Spleen (tissue), 11 donors: ENCODE results near the gene RPL3. TPM values are rescaled to one million over a fixed set of nuclear protein-coding genes. Genes with fewer than 3 reads are reported as not detected.

Source experiments
- DNase-seq: peaks from one replicate; pipeline ENCODE4 v3.0.0-alpha.2; 2020
- H3K27ac ChIP-seq, 8 donors: fragments of 200-600 bp; sonication (generic) in 7 of 8; 1 replicate in 4 of 8; 2 replicates in 4 of 8; pipeline versions ENCODE4 v1.5.0 to v1.8.0; 2016 to 2021; ENCODE audit warnings: inconsistent platforms in 4 of 8, mild to moderate bottlenecking in 4 of 8, moderate library complexity in 1 of 8
- H3K27me3 ChIP-seq, 7 donors: fragments of 200-600 bp; sonication (generic) in 6 of 7; replicated peaks in 1 of 7; 1 replicate in 4 of 7; 2 replicates in 3 of 7; pipeline versions ENCODE4 v1.5.0 to v1.8.0; 2016 to 2021; ENCODE audit warnings: inconsistent platforms in 3 of 7, mild to moderate bottlenecking in 1 of 7
- H3K36me3 ChIP-seq, 6 donors: fragments of 200-600 bp; sonication (generic) in 5 of 6; 1 replicate in 4 of 6; 2 replicates in 2 of 6; pipeline versions ENCODE4 v1.5.0 to v1.8.0; 2016 to 2021; ENCODE audit warnings: inconsistent platforms in 2 of 6
- H3K4me1 ChIP-seq, 6 donors: fragments of 200-600 bp; sonication (generic) in 5 of 6; 1 replicate in 3 of 6; 2 replicates in 3 of 6; pipeline versions ENCODE4 v1.5.0 to v1.8.0; 2016 to 2021; ENCODE audit warnings: inconsistent platforms in 3 of 6
- H3K4me3 ChIP-seq, 8 donors: fragments of 200-600 bp; sonication (generic) in 7 of 8; 1 replicate in 4 of 8; 2 replicates in 4 of 8; pipeline versions ENCODE4 v1.5.0 to v1.8.0; 2016 to 2021; ENCODE audit warnings: inconsistent platforms in 4 of 8, mild to moderate bottlenecking in 4 of 8, moderate library complexity in 2 of 8
- H3K9me3 ChIP-seq, 8 donors: fragments of 200-600 bp; sonication (generic) in 7 of 8; 1 replicate in 4 of 8; 2 replicates in 4 of 8; pipeline versions ENCODE4 v1.5.0 to v1.8.0; 2016 to 2021; ENCODE audit warnings: inconsistent platforms in 4 of 8
- CTCF ChIP-seq, 11 experiments: fragments of 200-600 bp in 7 of 11; fragments of 450-650 bp in 4 of 11; sonication (generic) in 4 of 11; IDR thresholded peaks in 8 of 11; conservative IDR thresholded peaks in 3 of 11; 1 replicate in 7 of 11; 2 replicates in 4 of 11; pipeline versions ENCODE4 v1.4.0 to v1.8.0; 2016 to 2021; ENCODE audit warnings: antibody characterized with exemption in 11 of 11, inconsistent platforms in 4 of 11, mild to moderate bottlenecking in 1 of 11
- POLR2A ChIP-seq, 3 donors: fragments of 450-650 bp; IDR thresholded peaks; one replicate each; pipeline ENCODE4 v1.5.1; 2017; ENCODE audit warnings: antibody characterized with exemption in 3 of 3, mild to moderate bottlenecking in 1 of 3
- POLR2AphosphoS5 ChIP-seq, 3 donors: sonication (generic); formaldehyde crosslinking; IDR thresholded peaks; one replicate each; pipeline ENCODE4 v1.5.1; 2017; ENCODE audit warnings: antibody characterized with exemption in 3 of 3
- WGBS, 5 donors: extraction: QIAGEN DNeasy Blood & Tissue Kit in 3 of 5; methylation state at CpG; one replicate each; pipeline versions ENCODE4 v1.1.5 to v1.1.7; 2013 to 2018; 5-methylcytosine and 5-hydroxymethylcytosine counted together
- intact Hi-C: fragments of 100-400 bp; cut with DNase I; formaldehyde crosslinking; loops from one replicate; pipeline ENCODE4 v1.15.0; 2023; ENCODE audit warnings: low total_unique reads
- polyA plus RNA-seq, 3 donors: library from polyadenylated mRNA; stranded (reverse); fragments of 200-250 nt; gene quantifications; one replicate each; pipeline ENCODE4 v1.2.1, GENCODE V29; 2013
- total RNA-seq, 7 donors: library from RNA; depleted of rRNA in 3 of 7; stranded (reverse); fragments of >200 nt in 3 of 7; fragmentation: NEBNext Ultra II Directional in 4 of 7; extraction: Animal tissue kit (Norgen Biotek cat#: 25700) in 4 of 7; gene quantifications; one replicate each; pipeline versions ENCODE4 v1.1.0 to v1.2.1, GENCODE V29; 2016 to 2021
- donor health status: healthy with polysubstance abuse.
- donor health status: DM: no; HTN: no; CAD: no; lungs with moderate emphysema.
- donor health status: DM: no; HTN: no; CAD: no.
- donor health status: Bipolar disorder and iron deficiency.
- donor health status: healthy.
- donor health status: DM: no; HTN: no; CAD: no.
- donor health status: DM: yes; HTN: yes; CAD: no.

The RPL3 gene
- total and polyA plus RNA-seq, 10 donors, result 1,607 to 6,240 (median 1,995) TPM

- Histone ChIP-seq H3K27me3 (no peaks in the 10 kb centered on the region), H3K36me3 (no peaks in the 10 kb centered on the region), H3K4me3 (peak overlapping the region in 2 of 8 donors; percentile 9 to 45), H3K4me1 (peaks cover 16 to 55% (median 40%) of the 10 kb centered on the region in 6 donors), H3K9me3 (no peaks in the 10 kb centered on the region), H3K27ac (peak overlapping the region in 5 of 8 donors; percentile 44 to 74 (median 58))
- TF ChIP-seq POLR2A (IDR thresholded peaks at IDR 0.05), result no peak
- TF ChIP-seq POLR2AphosphoS5 (IDR thresholded peaks at IDR 0.05), result peak in 2 of 3 donors; percentile 6 to 40
- 25 to 34% (median 27%) methylated on average over 6 of the region's 6 CpGs for WGBS, 5 donors
- intact Hi-C loops, result loop anchor here (10.0 kb wide), 1 partner anchor 45 kb away; no protein-coding TSS in a partner anchor
- DNase-seq, result no peak
Measured at GRCh38 chr22:39299829-39300178, 19.6 kb downstream of the RPL3 start.

- Histone ChIP-seq H3K27ac (peak overlapping the region in 6 of 8 donors; percentile 25 to 72 (median 56)), H3K4me1 (peaks cover 16 to 56% (median 40%) of the 10 kb centered on the region in 6 donors), H3K4me3 (no peak overlapping the region), H3K36me3 (no peaks in the 10 kb centered on the region), H3K27me3 (no peaks in the 10 kb centered on the region), H3K9me3 (no peaks in the 10 kb centered on the region)
- intact Hi-C loops, result no loop called here
- no peak for DNase-seq
- WGBS, 5 donors, result 62 to 84% (median 69%) methylated on average over 17 to 18 of the region's 18 CpGs
- no peak for TF ChIP-seq POLR2AphosphoS5 (IDR thresholded peaks at IDR 0.05)
Measured at GRCh38 chr22:39298241-39298987, 21.0 kb downstream of the RPL3 start.

- Histone ChIP-seq H3K27ac (peak overlapping the region in 7 of 8 donors; percentile 25 to 72 (median 49)), H3K36me3 (no peaks in the 10 kb centered on the region), H3K4me1 (peaks cover 16 to 63% (median 44%) of the 10 kb centered on the region in 6 donors), H3K9me3 (no peaks in the 10 kb centered on the region), H3K4me3 (no peak overlapping the region), H3K27me3 (no peaks in the 10 kb centered on the region)
- DNase-seq, result no peak
- peak in 2 of 3 donors; percentile 22 to 50 for TF ChIP-seq POLR2AphosphoS5 (IDR thresholded peaks at IDR 0.05)
- TF ChIP-seq CTCF (IDR thresholded peaks at IDR 0.05 in 8 of 11, conservative IDR thresholded peaks at IDR 0.05 in 3 of 11), result no peak
- whole genome bisulfite sequencing, 5 donors, result 52 to 59% (median 57%) methylated on average over 17 to 18 of the region's 18 CpGs
- intact Hi-C loops, result no loop called here
Measured at GRCh38 chr22:39297490-39298240, 21.8 kb downstream of the RPL3 start.

- intact Hi-C loops, result no loop called here
- Histone ChIP-seq H3K27me3 (no peaks in the 10 kb centered on the region), H3K4me1 (peaks cover 21 to 70% (median 48%) of the 10 kb centered on the region in 6 donors), H3K36me3 (no peaks in the 10 kb centered on the region), H3K9me3 (no peaks in the 10 kb centered on the region), H3K4me3 (no peak overlapping the region), H3K27ac (peak overlapping the region in 4 of 8 donors; percentile 49 to 72 (median 62))
- TF ChIP-seq POLR2AphosphoS5 (IDR thresholded peaks at IDR 0.05) (no peak), CTCF (IDR thresholded peaks at IDR 0.05 in 8 of 11, conservative IDR thresholded peaks at IDR 0.05 in 3 of 11) (no peak), POLR2A (IDR thresholded peaks at IDR 0.05) (no peak)
- WGBS, 5 donors, result 68 to 84% (median 78%) methylated on average over 14 to 19 of the region's 19 CpGs
- no peak for DNase-seq
Measured at GRCh38 chr22:39296981-39297489, 22.4 kb downstream of the RPL3 start.
